ENCODE data around the gene ZMAT2. TPM values are rescaled to one million over a fixed set of nuclear protein-coding genes. Genes with fewer than 3 reads are reported as not detected.
"Not testable (repeated sequence)": the region's sequence is repeated elsewhere in the genome, so short reads cannot be mapped to it uniquely, and the experiment has no call there.

ZMAT2 gene
- total RNA-seq, 3 donors from 2014 or later, result 43.8 to 59.7 (median 45.9) TPM

DNA sequence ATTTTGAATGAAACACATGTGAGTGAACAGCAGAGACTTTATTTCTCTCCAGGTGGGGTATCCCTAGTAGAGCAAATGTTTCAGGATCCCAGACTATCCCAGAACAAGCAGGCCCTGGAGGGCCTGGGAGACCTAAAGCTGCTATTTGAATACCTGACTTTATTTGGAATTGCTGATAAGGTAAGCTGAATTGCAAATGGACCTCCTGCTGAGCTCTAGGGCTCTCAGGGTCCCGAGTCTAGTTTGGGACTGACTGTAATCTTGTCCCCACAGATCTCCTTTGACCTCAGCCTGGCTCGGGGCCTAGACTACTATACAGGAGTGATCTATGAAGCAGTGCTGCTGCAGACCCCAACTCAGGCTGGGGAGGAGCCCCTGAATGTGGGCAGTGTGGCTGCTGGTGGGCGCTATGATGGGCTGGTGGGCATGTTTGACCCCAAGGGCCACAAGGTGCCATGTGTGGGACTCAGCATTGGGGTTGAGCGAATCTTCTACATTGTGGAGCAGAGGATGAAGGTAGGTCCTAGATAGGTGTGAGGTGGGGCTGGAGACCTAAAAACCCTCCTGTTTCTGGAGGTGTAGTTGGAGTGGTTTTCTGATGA lies 3.3 kb upstream of the ZMAT2 start:
- Histone ChIP-seq H3K4me3 (no peak overlapping the region), H3K36me3 (ENCODE audit: low read depth) (peaks cover 26% of the 10 kb centered on the region), H3K9me3 (no peaks in the 10 kb centered on the region), H3K4me1 (ENCODE audit: low read depth) (peaks cover 20% of the 10 kb centered on the region)
- TF ChIP-seq, protein P1, sequence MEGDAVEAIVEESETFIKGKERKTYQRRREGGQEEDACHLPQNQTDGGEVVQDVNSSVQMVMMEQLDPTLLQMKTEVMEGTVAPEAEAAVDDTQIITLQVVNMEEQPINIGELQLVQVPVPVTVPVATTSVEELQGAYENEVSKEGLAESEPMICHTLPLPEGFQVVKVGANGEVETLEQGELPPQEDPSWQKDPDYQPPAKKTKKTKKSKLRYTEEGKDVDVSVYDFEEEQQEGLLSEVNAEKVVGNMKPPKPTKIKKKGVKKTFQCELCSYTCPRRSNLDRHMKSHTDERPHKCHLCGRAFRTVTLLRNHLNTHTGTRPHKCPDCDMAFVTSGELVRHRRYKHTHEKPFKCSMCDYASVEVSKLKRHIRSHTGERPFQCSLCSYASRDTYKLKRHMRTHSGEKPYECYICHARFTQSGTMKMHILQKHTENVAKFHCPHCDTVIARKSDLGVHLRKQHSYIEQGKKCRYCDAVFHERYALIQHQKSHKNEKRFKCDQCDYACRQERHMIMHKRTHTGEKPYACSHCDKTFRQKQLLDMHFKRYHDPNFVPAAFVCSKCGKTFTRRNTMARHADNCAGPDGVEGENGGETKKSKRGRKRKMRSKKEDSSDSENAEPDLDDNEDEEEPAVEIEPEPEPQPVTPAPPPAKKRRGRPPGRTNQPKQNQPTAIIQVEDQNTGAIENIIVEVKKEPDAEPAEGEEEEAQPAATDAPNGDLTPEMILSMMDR (IDR thresholded peaks at IDR 0.05), result no peak
- intact Hi-C loops (cut with DNase I, micrococcal nuclease), result no loop called here
- DNase-seq (no peak), ATAC-seq (no peak)

DNA sequence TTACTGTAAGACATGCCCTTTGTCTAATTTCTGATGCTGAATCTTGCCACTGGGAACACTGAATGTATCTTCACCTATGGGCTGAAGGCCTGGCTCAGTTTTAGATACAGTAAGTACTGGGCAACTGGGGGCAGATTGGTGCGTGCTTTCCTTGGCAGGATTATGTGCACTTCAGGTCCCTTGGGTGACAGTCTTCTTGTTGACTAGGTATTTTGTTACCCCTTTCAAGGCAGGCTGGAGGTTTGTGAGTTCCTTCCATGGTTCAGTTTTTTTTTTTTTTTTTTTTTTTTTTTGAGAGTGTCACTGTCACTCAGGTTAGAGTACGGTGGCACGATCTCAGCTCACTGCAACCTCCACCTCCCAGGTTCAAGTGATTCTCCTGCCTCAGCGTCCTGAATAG lies 7.6 kb downstream of the ZMAT2 start:
- H3K4me3 ChIP-seq, result no peak overlapping the region
- TF ChIP-seq, protein P1 (IDR thresholded peaks at IDR 0.05), result no peak
- intact Hi-C loops (cut with DNase I, micrococcal nuclease), result no loop called here
- ATAC-seq (no peak), DNase-seq (no peak)
- no peaks in the 10 kb centered on the region for H3K9me3 ChIP-seq
- H3K36me3 ChIP-seq (ENCODE audit: low read depth), result peaks cover 11% of the 10 kb centered on the region
- H3K4me1 ChIP-seq (ENCODE audit: low read depth), result no peaks in the 10 kb centered on the region

DNA sequence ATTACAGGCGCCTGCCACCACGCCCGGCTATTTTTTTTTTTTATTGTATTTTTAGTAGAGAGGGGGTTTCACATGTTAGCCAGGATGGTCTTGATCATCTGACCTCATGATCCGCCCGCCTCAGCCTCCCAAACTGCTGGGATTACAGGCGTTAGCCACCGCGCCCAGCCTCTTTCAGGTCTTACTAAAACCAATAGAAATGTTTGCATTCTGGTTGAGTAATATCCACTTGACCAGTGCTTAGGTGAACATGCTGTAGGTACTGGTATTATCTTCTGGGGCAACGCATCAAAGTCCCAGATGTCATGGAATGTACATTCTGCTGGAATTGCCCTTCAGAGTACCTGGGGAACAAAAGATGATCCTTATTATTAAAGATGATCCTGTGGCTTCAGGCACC lies 8.5 kb downstream of the ZMAT2 start:
- ATAC-seq; intact Hi-C loops (cut with DNase I, micrococcal nuclease); H3K9me3 ChIP-seq; DNase-seq; H3K4me3 ChIP-seq; H3K4me1 ChIP-seq (ENCODE audit: low read depth): not testable (repeated sequence)
- H3K36me3 ChIP-seq (ENCODE audit: low read depth), result peaks cover 11% of the 10 kb centered on the region

DNA sequence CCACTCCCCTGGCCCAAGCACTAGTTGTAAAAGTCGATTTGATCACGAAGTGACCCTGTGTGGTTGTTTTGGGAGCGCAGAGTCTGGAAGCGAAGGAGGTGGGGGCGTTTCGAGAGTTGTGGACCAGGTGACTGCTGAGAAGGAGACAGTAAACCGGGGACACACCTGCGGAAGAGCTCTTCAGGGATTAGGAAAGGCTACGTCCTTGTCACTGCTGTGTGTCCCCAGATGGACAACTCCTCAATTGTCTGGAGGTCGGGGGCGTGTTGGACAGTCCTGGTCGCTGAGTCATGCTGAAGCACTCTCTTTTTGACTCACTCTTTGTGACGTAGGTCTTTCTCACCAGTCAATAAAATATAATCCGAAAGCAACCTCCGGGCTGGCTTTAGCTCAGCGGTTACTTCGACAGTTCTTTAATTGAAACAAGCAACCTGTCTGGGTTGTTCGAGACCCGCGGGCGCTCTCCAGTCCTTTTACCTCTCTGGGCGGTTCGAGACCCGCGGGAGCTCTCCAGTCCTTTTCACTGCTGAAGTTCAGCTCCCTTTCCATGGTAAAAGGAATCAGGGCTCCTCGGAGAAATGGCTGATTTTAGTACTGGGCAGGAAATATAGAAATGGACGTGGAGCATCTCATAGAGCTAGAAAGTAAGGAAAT lies 10.8 kb downstream of the ZMAT2 start:
- ATAC-seq (peak; percentile 92), DNase-seq (peak; percentile 88 to 92 (median 88))
- Histone ChIP-seq H3K4me1 (ENCODE audit: low read depth) (no peaks in the 10 kb centered on the region), H3K9me3 (no peaks in the 10 kb centered on the region), H3K36me3 (ENCODE audit: low read depth) (no peaks in the 10 kb centered on the region), H3K4me3 (peak overlapping the region; percentile 23)
- intact Hi-C loops (cut with DNase I, micrococcal nuclease), result loop anchor here in 1 of 2 donors (10.0 kb wide), 1 partner anchor 346 kb away; the partner anchor contains the start of gene SLC4A9
- TF ChIP-seq, protein P1 (IDR thresholded peaks at IDR 0.05), result peak; percentile 2

DNA sequence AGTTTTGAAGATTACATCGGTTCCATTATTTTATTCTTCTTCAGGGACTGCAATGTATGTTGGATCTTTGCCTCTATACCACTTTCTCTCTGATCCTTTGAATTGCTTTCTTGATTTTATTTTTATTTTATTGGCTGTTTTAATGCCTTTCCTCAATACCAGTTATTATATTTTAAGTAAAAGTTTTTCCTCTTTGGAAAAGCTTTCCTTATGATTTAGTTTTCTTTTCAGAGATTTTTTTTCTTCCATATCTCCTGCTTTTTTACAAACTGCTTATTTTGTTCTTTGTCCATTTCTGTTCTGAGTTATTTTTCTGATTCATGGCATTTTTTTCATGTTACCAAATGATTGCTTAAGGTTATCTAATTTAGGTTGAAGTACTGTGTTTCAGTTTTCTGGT lies 11.5 kb downstream of the ZMAT2 start:
- Histone ChIP-seq H3K4me3 (no peak overlapping the region), H3K9me3 (no peaks in the 10 kb centered on the region), H3K36me3 (ENCODE audit: low read depth) (no peaks in the 10 kb centered on the region), H3K4me1 (ENCODE audit: low read depth) (no peaks in the 10 kb centered on the region)
- ATAC-seq, result no peak
- DNase-seq, result no peak
- intact Hi-C loops (cut with DNase I, micrococcal nuclease), result loop anchor here in 1 of 2 donors (10.0 kb wide), 1 partner anchor 347 kb away; the partner anchor contains the start of gene SLC4A9
- TF ChIP-seq, protein P1 (IDR thresholded peaks at IDR 0.05), result no peak

DNA sequence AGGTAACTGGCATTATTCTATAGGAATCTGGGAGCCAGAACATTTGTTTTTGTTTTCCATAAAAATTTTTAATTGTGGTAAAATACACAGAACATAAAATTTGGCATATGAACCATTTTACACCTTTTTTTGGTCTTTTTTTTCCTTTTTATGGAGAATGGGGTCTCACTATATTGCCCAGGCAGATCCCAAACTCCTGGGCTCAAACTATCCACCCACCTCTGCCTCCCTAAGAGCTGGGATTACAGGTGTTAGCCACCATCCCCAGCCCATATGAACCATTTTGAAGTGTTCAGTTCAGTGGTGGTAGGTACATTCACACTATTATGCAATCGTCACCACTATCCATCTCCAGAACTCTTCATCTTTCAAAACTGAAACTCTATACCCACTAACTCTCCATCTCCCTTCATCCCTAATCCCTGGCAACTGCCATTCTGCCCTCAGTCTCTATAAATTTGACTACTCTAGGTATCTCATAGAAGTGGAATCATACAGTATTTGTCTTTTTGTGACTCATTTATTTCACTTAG lies 13.4 kb downstream of the ZMAT2 start:
- no peak for ATAC-seq
- no peak overlapping the region for H3K4me3 ChIP-seq
- H3K36me3 ChIP-seq (ENCODE audit: low read depth), result no peaks in the 10 kb centered on the region
- TF ChIP-seq, protein P1 (IDR thresholded peaks at IDR 0.05), result no peak
- no peak for DNase-seq
- no peaks in the 10 kb centered on the region for H3K9me3 ChIP-seq
- intact Hi-C loops (cut with DNase I, micrococcal nuclease), result loop anchor here in 1 of 2 donors (10.0 kb wide), 1 partner anchor 349 kb away; the partner anchor contains the start of gene SLC4A9
- peaks cover 6% of the 10 kb centered on the region for H3K4me1 ChIP-seq (ENCODE audit: low read depth)

DNA sequence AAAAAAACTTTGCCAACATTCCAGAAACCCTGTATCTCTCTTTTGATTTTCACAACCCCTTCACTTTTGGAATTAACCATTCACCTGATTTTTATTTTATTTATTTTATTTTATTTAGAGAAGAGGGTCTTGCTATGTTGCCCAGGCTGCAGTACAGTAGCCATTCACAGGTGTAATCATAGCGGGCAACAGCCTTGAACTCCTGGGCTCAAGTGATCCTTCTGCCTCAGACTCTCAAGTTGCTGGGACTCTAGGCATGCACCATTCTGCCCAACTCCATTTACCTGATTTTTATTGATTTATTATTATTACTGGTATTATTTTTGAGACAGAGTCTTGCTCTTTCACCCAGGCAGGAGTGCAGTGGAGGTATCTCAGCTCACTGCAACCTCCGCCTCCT lies 16.0 kb downstream of the ZMAT2 start:
- H3K9me3 ChIP-seq; ATAC-seq; H3K4me3 ChIP-seq; H3K36me3 ChIP-seq (ENCODE audit: low read depth); DNase-seq; H3K4me1 ChIP-seq (ENCODE audit: low read depth): not testable (repeated sequence)
- intact Hi-C loops (cut with DNase I, micrococcal nuclease), result loop anchor here in 1 of 2 donors (10.0 kb wide), 1 partner anchor 351 kb away; the partner anchor contains the start of gene SLC4A9
